ENCODE data around the gene NMU.

GRCh38 chr4:55658657-55659056 is 22.6 kb upstream of the NMU start:
- TF ChIP-seq, protein P1, sequence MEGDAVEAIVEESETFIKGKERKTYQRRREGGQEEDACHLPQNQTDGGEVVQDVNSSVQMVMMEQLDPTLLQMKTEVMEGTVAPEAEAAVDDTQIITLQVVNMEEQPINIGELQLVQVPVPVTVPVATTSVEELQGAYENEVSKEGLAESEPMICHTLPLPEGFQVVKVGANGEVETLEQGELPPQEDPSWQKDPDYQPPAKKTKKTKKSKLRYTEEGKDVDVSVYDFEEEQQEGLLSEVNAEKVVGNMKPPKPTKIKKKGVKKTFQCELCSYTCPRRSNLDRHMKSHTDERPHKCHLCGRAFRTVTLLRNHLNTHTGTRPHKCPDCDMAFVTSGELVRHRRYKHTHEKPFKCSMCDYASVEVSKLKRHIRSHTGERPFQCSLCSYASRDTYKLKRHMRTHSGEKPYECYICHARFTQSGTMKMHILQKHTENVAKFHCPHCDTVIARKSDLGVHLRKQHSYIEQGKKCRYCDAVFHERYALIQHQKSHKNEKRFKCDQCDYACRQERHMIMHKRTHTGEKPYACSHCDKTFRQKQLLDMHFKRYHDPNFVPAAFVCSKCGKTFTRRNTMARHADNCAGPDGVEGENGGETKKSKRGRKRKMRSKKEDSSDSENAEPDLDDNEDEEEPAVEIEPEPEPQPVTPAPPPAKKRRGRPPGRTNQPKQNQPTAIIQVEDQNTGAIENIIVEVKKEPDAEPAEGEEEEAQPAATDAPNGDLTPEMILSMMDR (IDR thresholded peaks at IDR 0.05), result no peak
- TF ChIP-seq POLR2A (IDR thresholded peaks at IDR 0.05), result no peak
